ENCODE measurements around the gene KANSL1.

KANSL1 gene

GRCh38 chr17:46074540-46074939 is 118.7 kb downstream of the KANSL1 start:
- no peak for DNase-seq (ENCODE audit: low read depth in 2 of 2)

GRCh38 chr17:46072998-46073397 is 120.2 kb downstream of the KANSL1 start:
- no peak for DNase-seq (ENCODE audit: low read depth in 2 of 2)

DNA sequence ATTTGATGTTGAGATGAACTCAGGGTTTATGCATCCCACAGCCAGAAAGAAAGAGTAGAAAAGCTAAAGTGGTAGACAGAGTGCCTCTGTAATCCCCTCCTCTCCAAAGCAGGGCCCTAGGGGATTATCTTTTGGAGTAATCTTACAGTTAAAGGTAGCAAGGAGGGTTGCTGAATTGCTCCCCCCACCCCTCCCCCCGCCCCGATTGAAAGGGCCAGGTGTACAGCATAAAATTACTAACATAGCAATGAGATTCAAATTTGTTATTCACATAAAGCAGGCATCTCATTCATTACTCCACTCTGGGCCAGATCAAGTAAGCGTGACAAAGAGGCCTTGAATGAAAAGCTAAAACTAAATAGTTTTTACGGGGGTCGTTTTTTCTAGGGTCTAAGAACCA is 121.4 kb downstream of the KANSL1 start:
- no peak for DNase-seq (ENCODE audit: low read depth in 2 of 2)

DNA sequence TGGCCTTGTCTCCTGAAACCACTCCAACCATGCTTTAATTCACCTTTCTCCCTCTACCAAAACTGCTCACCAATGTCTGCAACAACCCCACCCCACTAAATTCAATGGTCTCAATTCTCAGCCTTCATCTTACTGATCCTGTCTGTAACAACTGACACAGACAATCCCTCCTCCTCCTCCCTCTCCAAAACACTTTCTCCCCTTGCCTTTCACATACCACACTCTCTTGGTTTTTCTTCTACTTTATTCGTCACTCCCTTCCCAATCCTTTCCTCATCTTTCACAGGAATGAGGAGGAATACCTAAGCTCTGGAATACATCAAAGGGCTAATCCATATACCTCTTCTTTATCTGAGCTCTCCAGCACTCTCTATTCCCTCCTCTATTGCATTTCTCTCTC is 128.8 kb downstream of the KANSL1 start:
- no peak for DNase-seq (ENCODE audit: low read depth in 2 of 2)

DNA sequence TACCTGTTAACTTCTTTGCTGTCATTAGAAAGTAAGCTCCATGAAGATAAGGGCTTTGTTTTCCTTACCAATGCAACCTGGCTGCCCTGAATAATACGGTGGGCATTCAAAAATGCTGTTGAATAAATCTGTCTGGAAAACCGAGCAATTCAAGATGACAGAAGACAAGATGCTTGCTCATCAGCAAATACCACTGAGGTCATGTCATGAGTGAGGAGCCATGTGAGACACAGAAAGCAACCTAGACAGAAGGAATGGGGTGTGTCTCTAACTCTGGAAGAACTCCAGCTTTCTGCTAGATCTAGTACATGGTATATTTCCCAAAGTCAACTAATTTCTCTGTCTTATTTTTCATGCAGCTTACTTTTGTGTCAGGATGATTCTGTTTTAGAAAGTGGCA is 130.0 kb downstream of the KANSL1 start:
- DNase-seq (ENCODE audit: low read depth in 2 of 2): no peak

- no peak for DNase-seq (ENCODE audit: low read depth in 2 of 2)
Observed at GRCh38 chr17:46061435-46061834, 131.8 kb downstream of the KANSL1 start.

DNA sequence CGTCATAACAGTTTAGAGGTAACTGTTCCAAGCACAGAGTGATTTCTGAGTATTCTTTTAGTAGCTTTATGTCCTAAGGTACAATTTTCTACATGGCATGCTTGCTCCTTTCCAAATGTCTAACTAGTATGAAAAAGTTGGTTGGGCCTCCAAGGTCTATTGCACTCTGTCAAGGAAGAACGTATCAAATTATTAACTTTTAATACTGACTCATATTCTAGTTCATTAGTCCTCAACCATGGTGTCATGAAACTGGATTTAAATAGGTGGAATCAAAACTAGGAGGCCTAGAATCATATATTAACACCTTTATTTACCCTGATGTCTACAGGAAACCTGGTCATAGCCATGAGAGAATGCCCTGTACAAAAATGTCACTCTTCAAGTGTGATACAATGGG is 132.8 kb downstream of the KANSL1 start:
- no peak for DNase-seq (ENCODE audit: low read depth in 2 of 2)

DNA sequence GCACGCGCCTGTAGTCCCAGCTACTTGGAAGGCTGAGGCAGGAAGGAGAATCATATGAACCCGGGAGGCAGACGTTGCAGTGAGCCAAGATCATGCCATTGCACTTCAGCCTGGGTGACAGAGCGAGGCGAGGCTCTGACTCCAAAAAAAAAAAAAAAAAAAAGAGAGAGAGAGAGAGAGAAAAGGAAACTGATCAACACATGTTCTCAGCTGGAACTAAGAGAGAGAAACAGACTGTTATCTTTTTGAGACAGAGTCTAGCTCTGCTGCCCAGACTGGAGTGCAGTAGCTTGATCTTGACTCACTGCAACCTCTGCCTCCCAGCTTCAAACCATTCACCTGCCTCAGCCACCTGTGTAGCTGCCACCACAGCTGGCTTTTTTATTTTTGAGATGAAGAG is 133.7 kb downstream of the KANSL1 start:
- DNase-seq (ENCODE audit: low read depth in 2 of 2): no peak

DNA sequence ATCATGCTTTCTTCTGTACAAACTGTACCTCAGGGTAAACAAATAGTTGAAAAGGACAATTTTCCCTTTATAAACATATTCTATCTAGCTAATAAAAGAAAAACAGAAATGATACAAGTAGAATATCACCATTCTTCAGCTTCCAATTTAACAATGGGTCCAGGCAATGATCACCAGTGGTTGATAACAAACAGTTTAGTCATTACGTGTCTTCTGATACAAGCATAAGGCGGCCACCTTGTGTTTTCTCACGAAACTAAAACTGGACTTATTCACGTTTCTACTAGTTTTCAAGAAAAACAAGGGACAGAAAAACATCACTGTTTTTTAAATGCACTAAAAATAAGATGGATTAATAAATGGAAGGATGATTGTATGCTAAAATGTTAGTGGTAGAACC is 135.9 kb downstream of the KANSL1 start:
- no peak for DNase-seq (ENCODE audit: low read depth in 2 of 2)

DNA sequence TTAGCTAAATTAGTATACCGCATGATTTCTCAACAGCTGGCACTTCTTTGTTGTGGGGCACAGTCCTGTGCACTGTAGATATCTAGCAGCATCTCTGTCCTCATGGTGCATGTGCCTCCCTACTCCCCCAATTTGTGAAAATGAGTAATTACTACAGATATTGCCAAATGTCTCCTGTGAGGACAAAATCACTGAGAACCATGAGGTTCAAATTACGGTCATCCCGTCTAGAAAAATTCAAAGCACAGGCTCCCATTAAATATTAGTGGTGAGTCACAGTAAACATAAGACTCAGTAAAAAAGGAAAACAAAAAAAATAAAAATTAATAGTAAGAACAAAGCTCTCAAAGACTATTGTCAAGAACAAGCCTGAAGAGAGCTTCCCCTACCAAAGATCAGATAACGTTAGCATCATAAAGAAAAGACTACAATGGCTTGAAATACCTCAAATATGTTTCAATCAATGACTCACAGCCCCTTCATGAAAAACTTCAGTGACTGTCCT is 136.4 kb downstream of the KANSL1 start:
- no peak for DNase-seq (ENCODE audit: low read depth in 2 of 2)

DNA sequence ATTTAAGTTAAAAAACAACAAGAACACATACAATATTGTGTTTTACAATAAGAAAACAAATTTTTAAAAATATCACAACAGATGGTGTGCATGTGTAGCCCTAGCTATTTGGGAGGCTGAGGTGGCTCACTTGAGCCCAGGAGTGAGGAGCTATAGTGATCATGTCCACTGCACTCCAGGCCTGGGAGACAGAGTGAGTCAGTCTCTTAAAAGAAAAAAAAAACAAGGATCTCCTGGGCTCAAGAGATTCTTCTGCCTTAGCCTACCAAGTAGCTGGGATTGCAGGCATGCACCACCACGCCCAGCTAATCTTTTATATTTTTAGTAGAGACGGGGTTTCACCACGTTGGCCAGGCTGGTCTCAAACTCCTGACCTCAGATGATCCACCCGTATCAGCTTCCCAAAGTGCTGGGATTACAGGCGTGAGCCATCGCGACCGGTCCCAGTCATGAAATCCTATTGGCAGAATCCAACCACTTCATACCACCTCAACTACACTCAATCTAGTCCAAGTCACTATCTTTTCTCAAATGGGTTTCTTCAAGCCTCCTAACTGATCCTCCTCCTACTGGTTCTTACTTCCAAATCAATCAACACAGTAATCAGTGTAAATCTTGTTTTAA is 139.2 kb downstream of the KANSL1 start:
- no peak for DNase-seq (ENCODE audit: low read depth in 2 of 2)

DNA sequence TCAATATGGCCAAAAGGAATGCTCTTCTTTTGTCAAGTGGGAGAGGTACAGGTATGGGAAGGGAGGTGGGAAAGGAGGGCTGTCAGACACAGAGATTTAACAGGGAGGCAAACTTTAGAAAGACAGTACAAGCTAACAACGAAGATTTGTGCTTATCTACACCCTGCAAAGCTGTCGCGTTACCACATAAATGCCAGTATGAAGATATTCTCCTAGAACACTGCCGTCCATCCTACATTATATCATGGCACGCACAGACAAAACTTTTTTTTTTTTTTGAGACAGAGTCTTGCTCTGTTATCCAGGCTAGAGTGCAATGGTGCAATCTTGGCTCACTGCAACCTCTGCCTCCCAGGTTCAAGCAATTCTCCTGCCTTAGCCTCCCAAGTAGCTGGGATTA is 143.6 kb downstream of the KANSL1 start:
- DNase-seq (ENCODE audit: low read depth in 2 of 2): no peak

DNA sequence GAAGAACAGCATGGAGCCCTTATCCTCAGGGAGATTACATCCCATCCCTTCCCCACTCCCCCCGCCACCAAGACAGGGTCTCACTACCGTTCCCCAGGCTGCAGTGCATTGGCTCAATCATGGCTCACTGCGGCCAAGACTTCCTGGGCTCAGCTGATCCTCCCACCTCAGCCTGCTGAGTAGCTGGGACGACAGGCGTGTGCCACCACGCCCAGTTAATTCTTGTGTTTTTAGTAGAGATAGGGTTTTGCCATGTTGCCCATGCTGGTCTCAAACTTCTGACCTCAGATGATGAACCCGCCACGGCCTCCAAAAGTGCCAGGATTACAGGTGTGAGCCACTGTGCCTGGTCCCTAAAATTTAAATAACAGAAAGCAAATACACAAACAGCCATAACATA is 145.4 kb downstream of the KANSL1 start:
- DNase-seq (ENCODE audit: low read depth in 2 of 2): no peak

- no peak for DNase-seq (ENCODE audit: low read depth in 2 of 2)
Observed at GRCh38 chr17:46047398-46047797, 145.8 kb downstream of the KANSL1 start.

GRCh38 chr17:46046957-46047356 is 146.3 kb downstream of the KANSL1 start:
- DNase-seq (ENCODE audit: low read depth in 2 of 2): no peak

DNA sequence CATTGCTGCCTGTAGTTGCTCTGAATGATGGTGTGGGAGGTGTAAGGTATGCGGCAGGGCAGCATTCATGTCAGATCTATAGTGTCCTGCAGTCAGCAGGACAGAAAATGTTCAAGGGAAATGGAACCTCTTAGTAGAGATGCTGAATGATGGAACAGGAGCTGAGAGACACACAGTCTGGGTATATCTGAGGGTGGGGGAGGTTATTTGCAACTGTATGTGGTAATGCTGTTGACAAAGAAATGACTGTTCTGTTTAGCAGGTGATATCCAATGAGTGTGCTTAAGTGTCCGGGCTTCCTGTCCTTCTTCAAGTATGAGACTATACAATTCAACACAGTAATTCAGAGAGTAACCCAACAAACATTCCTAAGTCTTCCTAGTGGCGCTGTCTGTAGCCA is 147.6 kb downstream of the KANSL1 start:
- no peak for DNase-seq (ENCODE audit: low read depth in 2 of 2)

- DNase-seq (ENCODE audit: low read depth in 2 of 2): no peak
Observed at GRCh38 chr17:46044989-46045388, 148.2 kb downstream of the KANSL1 start.

DNA sequence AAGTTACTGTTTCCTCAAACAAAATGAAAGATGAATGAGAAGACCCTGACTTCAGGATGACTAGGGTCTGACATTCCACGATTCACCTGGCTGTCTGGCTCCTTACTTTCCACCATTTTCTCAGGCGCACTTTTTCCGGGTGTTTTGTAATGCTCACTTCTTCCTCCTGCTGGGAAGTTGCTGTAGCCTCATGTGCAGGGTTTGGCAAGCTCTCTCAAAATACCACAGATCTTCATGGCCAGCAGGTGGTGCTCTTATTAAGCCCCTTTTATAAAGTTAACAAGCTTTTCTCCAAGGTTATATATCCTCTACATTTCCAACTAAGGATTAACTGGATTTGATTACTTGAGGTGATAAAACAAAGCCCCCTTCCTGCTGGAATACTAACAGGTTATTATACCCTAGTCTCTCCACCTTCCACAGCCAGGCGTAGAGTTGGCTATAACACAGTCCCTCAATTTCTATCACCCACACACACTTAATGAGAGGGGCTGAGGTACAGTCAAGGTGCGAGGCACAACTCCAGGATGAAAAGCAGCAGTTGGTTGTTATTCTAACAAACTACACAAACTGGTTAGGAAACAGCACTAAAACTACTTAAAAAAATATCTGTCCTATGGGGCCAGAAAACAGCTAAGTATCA is 148.8 kb downstream of the KANSL1 start:
- no peak for DNase-seq (ENCODE audit: low read depth in 2 of 2)

DNA sequence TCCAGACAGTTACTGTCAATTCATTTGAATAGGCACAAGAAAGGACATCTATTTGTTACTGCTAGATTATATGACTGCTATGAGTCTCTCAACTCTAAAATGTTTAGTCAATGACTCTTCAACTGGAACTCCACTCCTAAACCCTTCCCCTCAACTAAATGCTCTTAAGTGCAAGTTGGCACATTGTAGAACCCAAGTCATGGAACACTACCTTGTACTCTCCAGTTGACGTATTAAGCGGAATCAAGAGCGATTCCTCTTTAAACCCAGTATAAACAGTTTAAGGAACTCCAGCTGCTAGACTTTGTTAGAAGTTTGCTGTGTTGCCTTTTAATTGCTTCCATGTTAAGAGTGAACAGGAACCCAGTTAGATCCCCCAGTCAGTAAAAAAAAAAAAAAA is 149.6 kb downstream of the KANSL1 start:
- DNase-seq (ENCODE audit: low read depth in 2 of 2): no peak

DNA sequence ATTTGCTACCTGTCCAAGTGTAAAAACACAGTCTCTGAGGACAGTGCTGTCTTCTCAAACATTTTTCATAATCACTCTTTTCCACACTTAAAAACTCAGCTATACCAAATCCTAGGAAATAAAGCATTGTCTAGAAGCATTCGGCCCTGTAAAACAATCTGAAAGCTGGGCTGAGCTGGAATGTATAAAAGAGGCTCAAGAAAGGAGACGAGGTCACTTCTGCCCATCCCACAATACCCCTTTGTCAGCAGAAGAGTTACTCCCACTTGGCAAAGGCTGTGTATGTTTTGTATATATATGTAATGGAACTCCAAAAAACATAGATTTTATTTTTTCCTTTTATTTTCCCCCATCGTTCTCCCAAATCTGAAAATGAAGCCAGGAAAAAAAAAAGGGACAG is 150.3 kb downstream of the KANSL1 start:
- no peak for DNase-seq (ENCODE audit: low read depth in 2 of 2)

DNA sequence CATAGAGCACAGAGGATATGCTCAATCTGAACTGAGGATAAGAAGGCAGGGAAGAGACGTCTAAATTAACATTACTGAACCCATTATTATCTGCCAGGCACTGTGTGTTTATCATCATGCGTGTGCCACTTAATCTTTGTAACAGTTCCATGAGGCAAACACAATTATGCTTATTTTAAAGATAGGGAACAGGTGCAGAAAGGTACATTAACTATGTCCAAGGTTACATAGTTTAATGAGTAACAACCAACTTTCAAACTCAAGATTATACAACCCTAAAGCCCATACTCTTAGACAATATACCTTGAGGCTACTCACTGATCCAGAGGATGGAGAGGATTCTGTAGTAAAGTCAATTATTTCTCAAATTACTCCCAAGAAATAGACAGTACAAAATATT is 151.0 kb downstream of the KANSL1 start:
- DNase-seq (ENCODE audit: low read depth in 2 of 2): no peak

GRCh38 chr17:46039592-46040186 is 153.5 kb downstream of the KANSL1 start:
- no peak for DNase-seq (ENCODE audit: low read depth in 2 of 2)

DNA sequence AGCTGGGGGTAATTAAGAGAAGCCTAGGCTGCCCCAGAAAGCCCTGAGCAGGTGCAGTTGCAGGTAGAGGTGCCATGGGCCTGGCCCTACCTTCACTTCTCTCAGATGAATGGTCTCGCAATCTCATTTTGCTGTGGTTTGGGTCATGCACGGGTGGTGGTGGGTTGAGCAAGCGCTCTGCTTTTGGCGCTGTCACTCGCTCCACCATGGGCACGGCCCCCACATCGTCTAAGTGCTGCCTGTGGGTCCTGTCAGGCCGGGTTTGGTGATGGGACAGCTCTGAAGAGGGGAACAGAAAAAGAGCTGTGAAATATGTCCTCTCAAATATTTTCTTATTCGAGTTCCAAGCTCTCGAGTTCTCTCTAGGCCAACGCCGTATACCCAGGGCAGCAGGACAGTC is 154.3 kb downstream of the KANSL1 start:
- DNase-seq (ENCODE audit: low read depth in 2 of 2): no peak

All from stimulated activated CD4-positive, alpha-beta T cell treated with anti-CD3 and anti-CD28 coated beads, Interleukin-15, amount 100 ng/mL, for 48 hours (primary cell).